ENCODE measurements around the gene BABAM2.

DNA sequence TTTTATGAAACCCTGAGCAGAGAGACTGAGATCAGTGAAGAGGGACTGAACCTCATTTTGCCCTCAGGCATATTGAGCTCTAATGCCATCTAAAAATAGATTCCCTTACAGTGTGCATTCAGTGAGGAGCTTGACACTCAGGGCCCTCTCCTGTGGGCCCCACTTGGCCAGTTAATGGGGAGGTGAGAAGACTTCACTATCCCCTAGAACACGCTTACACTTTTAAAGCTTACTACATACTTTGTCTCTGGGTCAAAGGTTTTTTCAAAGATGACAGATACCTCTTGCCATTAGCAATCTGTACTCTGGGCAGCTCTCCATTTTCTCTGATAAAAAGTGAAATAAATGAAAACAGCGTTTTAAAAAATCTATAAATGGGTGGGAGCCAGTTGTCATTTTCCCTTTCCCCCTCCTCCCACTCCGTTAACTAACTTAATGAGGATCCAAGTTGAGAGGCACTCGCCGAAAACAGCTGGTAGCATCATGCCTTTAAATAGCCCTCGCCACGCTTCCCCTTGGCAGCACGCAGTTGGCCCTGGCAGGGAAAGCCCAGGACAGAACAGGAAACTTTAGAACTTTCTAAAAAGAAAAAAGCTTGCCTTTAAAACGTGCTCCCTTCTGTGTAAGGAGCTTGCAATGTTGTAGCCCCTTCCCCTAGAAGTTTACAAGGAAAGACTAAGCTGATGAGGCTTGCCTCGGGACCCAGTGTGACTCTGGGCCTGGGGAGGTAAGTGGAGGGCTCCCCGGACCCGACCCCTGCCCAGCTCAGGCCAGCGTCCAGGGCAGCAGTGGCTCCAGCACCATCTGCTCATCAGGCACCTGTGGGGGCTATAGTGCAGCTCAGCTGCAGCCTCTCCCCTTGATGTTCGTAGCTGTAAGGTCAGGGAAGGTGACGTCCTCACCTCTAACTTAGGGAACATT, 443.3 kb downstream of the BABAM2 start:
- no peak for TF ChIP-seq LEF1 (IDR thresholded peaks at IDR 0.05; ENCODE audit: borderline replicate concordance)
- no peak for TF ChIP-seq FOXK2 (IDR thresholded peaks at IDR 0.05)
- TF ChIP-seq BHLHE40 (IDR thresholded peaks at IDR 0.05; ENCODE audit: borderline replicate concordance) = no peak
- TF ChIP-seq ELF4 (IDR thresholded peaks at IDR 0.05) = no peak
- no peak for TF ChIP-seq ZNF384 (IDR thresholded peaks at IDR 0.05)
- TF ChIP-seq TARDBP (IDR thresholded peaks at IDR 0.05) = no peak
- no peak for TF ChIP-seq HDGF (IDR thresholded peaks at IDR 0.05; ENCODE audit: borderline replicate concordance)
- TF ChIP-seq SP1 (IDR thresholded peaks at IDR 0.05) = no peak
- no peak for TF ChIP-seq SUZ12 (IDR thresholded peaks at IDR 0.05)

All from HEK293T (cell line).